Right renal pelvis (tissue), 4 donors: Measurements from ENCODE around the gene FBN2. TPM values are rescaled to one million over a fixed set of nuclear protein-coding genes. Genes with fewer than 3 reads are reported as not detected.
"Not testable (repeated sequence)": the region's sequence is repeated elsewhere in the genome, so short reads cannot be mapped to it uniquely, and the experiment has no call there.

Experiments used
- DNase-seq, 4 donors: peaks; one replicate each; pipeline ENCODE4 v3.0.0-alpha.2; 2013; ENCODE audit warnings: low read depth in 4 of 4, low spot score in 3 of 4, missing footprints in 1 of 4
- polyA plus RNA-seq, 4 donors: library from polyadenylated mRNA; unstranded; fragments of 120-200 nt; gene quantifications; one replicate each; pipeline ENCODE4 v1.2.1, GENCODE V29; 2013; ENCODE audit not compliant: insufficient read length in 4 of 4

The FBN2 gene
- polyA plus RNA-seq, 4 donors, result 89.8 to 118 (median 95.7) TPM

DNA sequence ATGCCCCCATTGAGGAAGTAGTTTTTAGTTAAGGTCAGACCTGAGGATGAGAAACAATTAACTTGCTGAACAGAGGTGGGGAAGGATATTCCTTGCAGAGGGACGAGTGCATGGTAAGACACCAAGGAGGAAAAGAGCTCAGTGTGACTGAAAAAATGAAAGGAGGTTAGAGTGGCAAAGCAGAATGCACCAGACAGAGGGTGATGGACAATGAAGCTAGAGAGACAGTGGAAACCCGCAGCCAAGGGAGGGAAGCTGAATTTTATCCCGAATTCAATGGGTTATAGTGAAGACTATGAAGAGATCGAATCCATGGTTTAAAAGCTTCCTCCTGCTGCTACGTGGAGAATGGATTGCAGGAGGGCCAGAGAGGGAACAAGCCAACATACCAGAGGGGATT, 206.8 kb downstream of the FBN2 start:
- DNase-seq, result no peak

DNA sequence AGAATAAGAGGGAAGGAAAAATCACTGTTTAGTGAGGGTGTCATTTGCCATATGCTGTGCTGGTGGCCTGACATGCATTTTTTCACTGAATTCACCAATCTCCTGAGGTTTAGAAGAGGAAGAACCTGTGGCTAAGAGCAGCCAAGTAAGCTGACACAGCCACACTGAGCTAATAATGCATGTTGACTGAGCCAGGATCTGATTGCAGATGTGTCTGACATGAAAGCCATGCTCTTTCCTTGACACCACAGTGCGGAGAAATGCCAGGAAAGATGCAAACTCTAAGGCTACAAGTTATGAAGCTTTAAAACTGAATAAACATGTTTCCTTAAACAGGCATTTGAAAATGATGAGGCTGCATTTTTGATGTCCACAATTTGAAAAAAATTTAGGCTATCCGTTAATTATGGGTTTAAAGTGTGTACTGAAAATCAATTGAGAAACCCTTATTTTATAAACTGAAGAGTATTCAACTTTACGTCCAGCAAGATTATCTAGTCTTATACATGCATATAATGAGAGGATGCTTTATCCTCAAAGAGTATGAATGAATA, 208.6 kb downstream of the FBN2 start:
- no peak for DNase-seq

GRCh38 chr5:128328446-128328845, 209.6 kb downstream of the FBN2 start:
- no peak for DNase-seq

- no peak for DNase-seq
Observed at GRCh38 chr5:128328007-128328406, 210.0 kb downstream of the FBN2 start.

GRCh38 chr5:128321418-128321817, 216.6 kb downstream of the FBN2 start:
- DNase-seq, result not testable (repeated sequence)

GRCh38 chr5:128318691-128319090, 219.4 kb downstream of the FBN2 start:
- DNase-seq, result no peak

DNA sequence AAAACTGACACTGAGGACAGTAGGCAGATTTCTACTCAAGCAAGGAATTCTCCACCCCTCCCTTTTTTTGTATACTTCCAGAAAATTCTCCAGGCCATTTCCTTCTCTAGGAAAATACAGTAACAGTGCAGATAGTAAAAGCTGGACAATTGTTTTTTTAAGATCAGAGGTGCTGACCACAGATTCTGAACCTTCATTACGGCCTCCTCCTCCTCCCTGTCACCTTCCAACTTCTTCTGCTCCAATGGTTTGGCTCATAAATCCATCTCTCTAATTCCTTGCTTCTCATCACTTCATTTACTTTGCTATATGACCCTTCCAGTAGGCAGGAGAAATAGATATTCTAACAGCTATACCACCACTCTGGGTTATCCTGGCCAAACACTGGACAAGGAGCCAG, 220.6 kb downstream of the FBN2 start:
- DNase-seq, result no peak

DNA sequence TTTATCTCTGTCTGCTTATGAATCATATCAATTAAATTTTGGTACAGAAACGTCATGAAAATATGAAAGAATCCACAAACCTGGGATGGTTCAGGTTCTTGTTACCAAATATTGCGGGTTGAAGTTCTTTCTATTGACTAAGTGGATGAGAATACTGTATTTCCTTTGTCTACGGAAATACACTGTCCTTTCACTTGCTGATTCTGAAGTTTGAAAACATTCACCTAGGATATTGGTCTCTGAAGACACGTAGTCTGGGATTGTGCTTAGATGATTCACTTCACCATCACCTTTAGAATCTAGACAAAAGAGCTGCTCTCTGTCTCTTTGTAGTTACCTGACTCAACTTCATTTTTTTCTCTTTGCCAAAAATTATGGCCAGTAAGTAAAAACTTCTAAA, 222.4 kb downstream of the FBN2 start:
- DNase-seq, result no peak

DNA sequence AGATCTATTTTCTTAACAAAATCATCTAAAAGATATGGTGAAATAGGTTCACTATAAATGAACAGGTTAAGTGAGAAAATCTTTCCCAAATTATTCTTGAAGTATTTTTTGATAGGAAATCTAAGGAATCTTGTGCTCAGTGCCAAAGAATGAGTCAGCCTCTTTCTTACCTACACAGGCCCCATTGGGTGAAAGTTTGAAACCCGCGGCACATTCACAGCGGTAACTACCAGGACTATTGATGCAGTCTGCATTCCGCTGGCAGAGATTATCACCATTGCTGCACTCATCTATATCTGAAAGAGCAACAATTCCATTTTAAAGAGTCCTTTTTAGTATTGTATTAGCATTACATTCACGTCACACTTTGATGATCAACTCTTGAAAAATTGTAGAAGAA, 232.7 kb downstream of the FBN2 start:
- DNase-seq, result no peak

GRCh38 chr5:128304791-128305190, 233.3 kb downstream of the FBN2 start:
- no peak for DNase-seq

- DNase-seq, result no peak
Observed at GRCh38 chr5:128304088-128304487, 234.0 kb downstream of the FBN2 start.

DNA sequence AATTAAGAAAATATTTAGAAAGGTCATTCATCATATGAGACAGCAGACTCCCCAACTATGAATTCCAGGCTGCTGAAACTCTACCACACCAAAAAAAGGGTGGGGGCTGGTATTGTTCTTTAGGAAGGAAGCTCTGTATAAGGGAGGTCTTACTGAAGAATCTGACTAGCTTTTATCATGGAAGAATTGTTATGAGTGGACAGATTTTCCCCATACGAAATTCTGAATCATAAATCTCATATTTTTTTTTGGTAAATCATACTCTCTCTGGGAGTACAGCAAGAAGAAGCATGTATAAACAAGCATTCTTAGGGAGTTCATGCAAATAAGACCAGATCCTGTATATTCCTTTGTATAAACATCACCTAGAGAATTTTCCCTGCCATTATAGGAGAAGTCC, 234.5 kb downstream of the FBN2 start:
- DNase-seq, result no peak

- DNase-seq, result no peak
Observed at GRCh38 chr5:128300181-128300580, 237.9 kb downstream of the FBN2 start.

DNA sequence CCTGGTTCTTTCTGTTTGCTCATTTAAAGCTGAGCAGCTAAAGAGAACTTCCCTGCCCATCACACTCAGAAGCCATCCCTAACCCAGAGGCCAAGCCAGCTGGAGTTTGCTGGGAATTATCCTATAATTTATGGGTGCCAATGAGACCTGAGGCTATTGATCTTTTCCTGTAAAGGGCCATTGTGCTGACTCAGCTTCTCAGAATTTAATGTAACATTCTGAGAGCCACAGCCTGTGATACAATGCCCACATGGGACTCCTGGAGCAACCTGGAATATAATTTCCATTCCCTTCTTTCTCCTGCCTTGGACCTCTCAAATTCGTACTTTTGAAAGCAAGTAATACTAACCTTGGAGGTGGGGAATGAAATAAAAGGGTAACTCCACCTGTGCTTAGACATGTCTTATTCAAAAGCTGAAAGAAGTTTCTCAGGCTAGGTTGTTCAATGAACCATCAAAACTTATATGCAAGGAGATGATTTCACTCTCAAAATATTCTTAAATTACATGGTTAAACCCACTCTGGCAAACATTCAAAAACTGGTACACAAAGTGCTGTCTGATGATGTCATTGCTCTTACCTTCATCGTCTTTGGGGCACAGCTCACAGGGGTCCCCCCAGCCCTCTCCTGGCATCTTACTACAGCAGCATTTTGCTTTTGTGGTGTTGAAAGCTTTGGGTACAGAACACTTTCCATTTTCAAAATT, 247.7 kb downstream of the FBN2 start:
- DNase-seq, result no peak

DNA sequence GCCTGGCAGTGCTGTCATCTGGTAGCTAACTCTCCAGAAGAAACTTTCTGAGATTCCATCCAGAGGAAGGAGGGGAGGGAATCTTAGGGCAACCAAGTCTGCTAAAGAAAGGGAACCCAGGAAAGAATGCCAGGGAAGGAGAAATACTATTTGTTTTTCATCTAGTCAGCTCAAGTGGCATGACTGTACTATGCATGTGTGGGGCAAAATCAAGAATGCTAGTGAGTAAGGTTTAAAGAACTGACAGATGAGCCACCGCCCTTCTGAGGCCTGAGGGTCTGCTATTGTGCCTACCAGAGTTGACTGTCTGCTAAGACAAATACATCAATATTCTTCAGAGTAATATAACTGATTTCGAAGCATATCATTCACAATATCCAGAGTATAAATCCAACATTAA, 250.3 kb downstream of the FBN2 start:
- no peak for DNase-seq

GRCh38 chr5:128284236-128284635, 253.8 kb downstream of the FBN2 start:
- no peak for DNase-seq

GRCh38 chr5:128279345-128279744, 258.7 kb downstream of the FBN2 start:
- no peak for DNase-seq

DNA sequence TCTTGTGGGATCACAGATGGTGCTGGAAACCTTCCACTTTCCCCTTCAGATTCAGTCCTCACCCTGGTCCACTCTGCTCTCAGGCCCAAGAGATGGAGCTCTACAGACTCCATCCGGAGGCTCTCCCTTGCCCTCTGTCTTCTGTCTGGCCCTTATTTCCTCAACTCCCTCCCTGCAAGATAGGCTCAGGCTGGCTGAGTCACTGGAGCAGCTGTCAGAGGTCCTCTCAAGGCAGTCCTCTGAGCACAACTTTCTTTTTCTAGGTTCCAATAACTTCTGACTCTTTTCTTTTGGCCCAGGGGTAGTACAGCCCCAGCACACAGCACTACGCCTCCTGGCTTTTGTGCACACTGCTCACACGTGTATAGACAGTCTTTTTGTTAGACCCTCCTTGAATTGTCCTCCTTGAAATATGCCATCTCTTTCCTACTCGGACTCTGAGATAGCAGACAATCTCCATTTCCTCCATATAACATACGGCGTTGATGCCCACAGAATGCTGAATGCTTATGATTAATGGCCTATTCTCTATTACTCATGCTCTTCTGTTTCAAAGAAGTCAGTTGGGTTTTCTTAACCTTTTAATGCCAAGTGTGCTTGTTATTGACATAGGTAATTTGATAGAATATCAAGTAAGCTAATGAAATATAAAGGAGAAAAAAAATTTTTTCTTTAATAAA, 261.4 kb downstream of the FBN2 start:
- DNase-seq, result no peak

DNA sequence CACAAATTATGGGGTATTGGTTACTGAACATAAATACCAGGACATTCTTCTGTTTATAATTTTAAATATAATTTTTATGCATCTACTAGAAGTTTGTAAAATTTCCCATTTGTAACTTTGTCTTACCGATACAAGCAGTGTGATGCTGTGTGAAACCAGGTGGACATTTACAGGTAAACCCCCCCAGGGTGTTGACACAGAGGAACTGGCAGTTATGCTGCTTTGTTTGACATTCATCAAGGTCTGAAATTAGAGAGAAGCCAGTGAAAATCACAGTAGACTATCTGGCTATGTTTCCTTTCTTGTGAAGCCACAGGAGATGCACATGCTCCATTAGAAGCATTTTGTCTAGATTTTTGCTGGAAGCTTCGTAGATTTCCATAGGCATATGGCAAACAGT, 263.6 kb downstream of the FBN2 start:
- no peak for DNase-seq

DNA sequence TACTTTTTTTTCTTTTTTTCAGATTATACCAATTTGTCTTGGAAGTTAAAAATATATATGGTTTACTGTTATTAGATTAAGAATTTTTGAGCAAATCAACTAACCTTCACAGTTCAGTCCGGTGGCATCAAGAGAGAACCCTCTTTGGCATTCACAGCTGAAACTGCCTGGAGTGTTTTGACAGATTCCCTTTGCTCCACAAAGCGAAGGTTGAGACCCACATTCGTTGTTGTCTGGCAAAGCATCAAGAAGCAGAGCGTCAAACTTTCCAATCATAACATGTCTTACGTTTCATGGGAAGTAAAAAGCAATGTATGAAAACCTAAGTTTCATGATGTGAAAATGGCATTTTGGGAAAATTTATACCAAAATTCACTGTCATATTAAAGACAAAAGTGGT, 264.3 kb downstream of the FBN2 start:
- no peak for DNase-seq

DNA sequence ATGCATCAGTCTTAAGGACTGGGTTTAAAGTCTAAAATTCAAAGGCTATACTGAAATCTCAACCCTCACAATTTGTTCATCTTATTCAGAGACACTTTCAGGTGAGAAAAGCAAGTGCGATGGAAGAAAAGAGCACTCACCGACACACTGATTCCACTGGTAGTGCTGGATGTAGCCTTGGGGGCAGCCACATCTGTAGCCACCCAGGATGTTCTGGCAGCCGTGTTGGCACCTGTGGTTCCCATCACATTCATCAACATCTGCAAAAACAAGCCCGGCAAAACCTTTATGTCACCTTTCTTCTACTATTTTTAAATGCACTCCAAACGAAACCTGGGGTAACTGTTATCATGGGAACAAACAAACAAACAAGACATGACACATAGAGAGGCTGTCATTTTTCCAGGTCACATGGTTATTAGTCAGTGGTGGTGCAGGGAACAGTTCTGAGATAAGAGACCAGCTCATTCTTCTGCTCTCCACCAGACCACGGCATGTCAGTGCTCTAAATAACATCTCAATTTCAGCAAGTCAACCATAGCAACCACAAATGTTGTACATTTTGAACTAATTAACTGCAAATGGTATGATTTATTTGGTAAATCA, 266.1 kb downstream of the FBN2 start:
- DNase-seq, result no peak

GRCh38 chr5:128271071-128271470, 267.0 kb downstream of the FBN2 start:
- DNase-seq, result no peak
